ENCODE measurements around the gene VIPR1. TPM values are rescaled to one million over a fixed set of nuclear protein-coding genes. Genes with fewer than 3 reads are reported as not detected.

The VIPR1 gene
- total and polyA plus RNA-seq, 8 donors, result 2.2 to 170 (median 10.1) TPM

GRCh38 chr3:42514876-42515275 lies 12.4 kb downstream of the VIPR1 start:
- H3K9me3 ChIP-seq, result no peaks in the 10 kb centered on the region
- intact Hi-C loops (cut with DNase I; ENCODE audit: low total_unique reads), result no loop called here
- H3K27ac ChIP-seq, result no peak overlapping the region
- no peaks in the 10 kb centered on the region for H3K36me3 ChIP-seq
- 78 to 97% (median 91%) methylated on average over 4 of the region's 4 CpGs for WGBS, 5 donors
- TF ChIP-seq POLR2A (IDR thresholded peaks at IDR 0.05) (no peak), POLR2AphosphoS5 (IDR thresholded peaks at IDR 0.05) (no peak), EP300 (IDR thresholded peaks at IDR 0.05) (no peak), CTCF (IDR thresholded peaks at IDR 0.05) (no peak)
- DNase-seq, result no peak
- H3K4me3 ChIP-seq, result no peak overlapping the region
- peaks cover 11 to 40% (median 27%) of the 10 kb centered on the region in 4 donors for H3K4me1 ChIP-seq
- H3K27me3 ChIP-seq, result no peaks in the 10 kb centered on the region

- Histone ChIP-seq H3K27me3 (no peaks in the 10 kb centered on the region), H3K9me3 (no peaks in the 10 kb centered on the region), H3K4me3 (no peak overlapping the region), H3K27ac (no peak overlapping the region), H3K4me1 (peaks cover 5 to 34% (median 22%) of the 10 kb centered on the region in 4 donors), H3K36me3 (no peaks in the 10 kb centered on the region)
- WGBS, 5 donors, result 60 to 89% (median 80%) methylated on average over 11 to 12 of the region's 12 CpGs
- no peak for TF ChIP-seq POLR2A (IDR thresholded peaks at IDR 0.05)
- no peak for TF ChIP-seq POLR2AphosphoS5 (IDR thresholded peaks at IDR 0.05)
- TF ChIP-seq CTCF (IDR thresholded peaks at IDR 0.05), result no peak
- TF ChIP-seq EP300 (IDR thresholded peaks at IDR 0.05), result no peak
- peak in 1 of 2 donors; percentile 56 for DNase-seq
- intact Hi-C loops (cut with DNase I; ENCODE audit: low total_unique reads), result no loop called here
These were observed 13.0 kb downstream of the VIPR1 start for GRCh38 chr3:42515391-42515916.

- H3K4me1 ChIP-seq, result peaks cover under 1 to 29% (median 19%) of the 10 kb centered on the region in 4 donors
- peak overlapping the region in 1 of 5 donors; percentile 20 for H3K27ac ChIP-seq
- H3K27me3 ChIP-seq, result no peaks in the 10 kb centered on the region
- no peak overlapping the region for H3K4me3 ChIP-seq
- 56 to 85% (median 66%) methylated on average over 2 of the region's 2 CpGs for WGBS, 5 donors
- no peak for DNase-seq
- H3K9me3 ChIP-seq, result no peaks in the 10 kb centered on the region
- TF ChIP-seq POLR2AphosphoS5 (IDR thresholded peaks at IDR 0.05) (no peak), EP300 (IDR thresholded peaks at IDR 0.05) (no peak), CTCF (IDR thresholded peaks at IDR 0.05) (no peak), POLR2A (IDR thresholded peaks at IDR 0.05) (no peak)
- intact Hi-C loops (cut with DNase I; ENCODE audit: low total_unique reads), result no loop called here
- no peaks in the 10 kb centered on the region for H3K36me3 ChIP-seq
These were observed 13.5 kb downstream of the VIPR1 start for GRCh38 chr3:42515976-42516375.

GRCh38 chr3:42516443-42516842 lies 14.0 kb downstream of the VIPR1 start:
- no peak for TF ChIP-seq POLR2AphosphoS5 (IDR thresholded peaks at IDR 0.05)
- no peak for TF ChIP-seq CTCF (IDR thresholded peaks at IDR 0.05)
- no peak for TF ChIP-seq POLR2A (IDR thresholded peaks at IDR 0.05)
- no peak for TF ChIP-seq EP300 (IDR thresholded peaks at IDR 0.05)
- no peak overlapping the region for H3K4me3 ChIP-seq
- DNase-seq, result peak in 1 of 2 donors; percentile 40
- H3K27ac ChIP-seq, result peak overlapping the region in 1 of 5 donors; percentile 20
- intact Hi-C loops (cut with DNase I; ENCODE audit: low total_unique reads), result no loop called here
- H3K36me3 ChIP-seq, result no peaks in the 10 kb centered on the region
- no peaks in the 10 kb centered on the region for H3K9me3 ChIP-seq
- H3K4me1 ChIP-seq, result peaks cover 0 to 24% (median 19%) of the 10 kb centered on the region in 4 donors
- no peaks in the 10 kb centered on the region for H3K27me3 ChIP-seq
- WGBS, 5 donors, result 39 to 75% (median 53%) methylated on average over 2 to 5 of the region's 5 CpGs
